K562 (cell line): Measurements from ENCODE around the gene FUCA1. TPM values are rescaled to one million over a fixed set of nuclear protein-coding genes. Genes with fewer than 3 reads are reported as not detected.
"Not testable (repeated sequence)": the region's sequence is repeated elsewhere in the genome, so short reads cannot be mapped to it uniquely, and the experiment has no call there.

ENCODE experiments used
- ATAC-seq: fragments of 200-7000 bp; cut with Tn5 transposase; 3 replicates; pipeline ENCODE4 v1.9.1; 2020; ENCODE audit warnings: moderate library complexity
- BruUV-seq: library from RNA; stranded (reverse); fragments of 400-500 nt; replicated peaks from 2 replicates; lab custom pipeline; 2021; lab: Mats Ljungman, UMichigan
- CTCF ChIA-PET: fragments of 300-600 bp; formaldehyde crosslinking; extraction: SDS; loops from one replicate; lab custom pipeline; 2021; ENCODE audit warnings: low intra/inter-chr PET ratio; lab: Yijun Ruan, JAX
- POLR2A ChIA-PET: fragments of 300-600, 350-650 bp; sonication (Branson Sonifier 250); formaldehyde crosslinking; extraction: SDS; loops from one replicate; lab custom pipeline; 2021; ENCODE audit warnings: antibody characterized with exemption, inconsistent platforms; lab: Yijun Ruan, JAX
- DNase-seq, 4 experiments: peaks; one replicate each; pipeline versions ENCODE4 v3.0.0 to v3.0.0-alpha.2; 2011 to 2018; ENCODE audit warnings: low spot score in 3 of 4, mixed read lengths in 3 of 4; ENCODE audit errors: extremely low read depth in 1 of 4
- FAIRE-seq: peaks from 2 replicates; lab custom pipeline; 2011; peaks lifted over from hg19 to GRCh38; lab: Jason Lieb, UNC
- H2AFZ ChIP-seq: 2 replicates; pipeline ENCODE4 v1.6.0; 2011; ENCODE audit warnings: low read depth, low read length, control low read depth, inconsistent platforms
- H3K27ac ChIP-seq: fragments of 200-600 bp; 3 replicates; pipeline ENCODE4 v1.8.0; 2011; ENCODE audit warnings: low read depth, mild to moderate bottlenecking, control low read depth, inconsistent platforms, low read length, moderate library complexity, mixed read lengths; ENCODE audit errors: extremely low read depth
- H3K27me3 ChIP-seq, 2 experiments: fragments of 300-600 bp in 1 of 2; 2 replicates in 1 of 2; 3 replicates in 1 of 2; pipeline versions ENCODE4 v1.6.0 to v1.8.0; 2011; ENCODE audit warnings: inconsistent platforms in 2 of 2, low read length in 2 of 2, mild to moderate bottlenecking in 1 of 2, mixed read lengths in 1 of 2, moderate library complexity in 1 of 2; ENCODE audit not compliant: control insufficient read depth in 2 of 2, insufficient read depth in 2 of 2
- H3K36me3 ChIP-seq: fragments of 300-600 bp; 3 replicates; pipeline ENCODE4 v1.8.0; 2011; ENCODE audit warnings: mild to moderate bottlenecking, low read length, inconsistent platforms; ENCODE audit not compliant: control insufficient read depth, insufficient read depth
- H3K4me1 ChIP-seq, 2 experiments: fragments of 200-600 bp in 1 of 2; replicated peaks in 1 of 2; 2 replicates in 1 of 2; 3 replicates in 1 of 2; pipeline versions ENCODE4 v1.5.1 to v1.8.0; 2011; ENCODE audit warnings: inconsistent platforms in 2 of 2, low read length in 2 of 2, mild to moderate bottlenecking in 1 of 2, mixed read lengths in 1 of 2, moderate library complexity in 1 of 2; ENCODE audit not compliant: control insufficient read depth in 2 of 2, insufficient read depth in 2 of 2
- H3K4me2 ChIP-seq: 2 replicates; pipeline ENCODE4 v1.6.1; 2011; ENCODE audit warnings: low read length, control low read depth, inconsistent platforms, mixed read lengths; ENCODE audit not compliant: insufficient read depth
- H3K4me3 ChIP-seq: fragments of 200-600 bp; sonication (generic), shearing (Covaris generic); 2 replicates; pipeline ENCODE4 v1.5.1; 2016; ENCODE audit warnings: control low read depth, inconsistent platforms
- H3K79me2 ChIP-seq: fragments of 200-600 bp; 3 replicates; pipeline ENCODE4 v1.8.0; 2011; ENCODE audit warnings: low read length, inconsistent platforms; ENCODE audit not compliant: control insufficient read depth, insufficient read depth
- H3K9ac ChIP-seq, 2 experiments: 2 replicates each; pipeline versions ENCODE4 v1.6.0 to v1.6.1; 2011; ENCODE audit warnings: low read depth in 2 of 2, low read length in 2 of 2, control low read depth in 1 of 2, inconsistent platforms in 1 of 2, mild to moderate bottlenecking in 1 of 2, mixed read lengths in 1 of 2; ENCODE audit not compliant: insufficient read depth in 1 of 2
- H3K9me1 ChIP-seq: one replicate; pipeline ENCODE4 v1.6.0; 2011; ENCODE audit warnings: inconsistent platforms, mild to moderate bottlenecking, low read length, moderate library complexity; ENCODE audit not compliant: control insufficient read depth, insufficient read depth
- H3K9me3 ChIP-seq: replicated peaks from 2 replicates; pipeline ENCODE4 v1.5.1; 2011; ENCODE audit warnings: low read depth, low read length, inconsistent platforms; ENCODE audit not compliant: control insufficient read depth, insufficient read depth
- H4K20me1 ChIP-seq: replicated peaks from 2 replicates; pipeline ENCODE4 v1.6.1; 2011; ENCODE audit warnings: low read length, inconsistent platforms, mixed read lengths; ENCODE audit not compliant: control insufficient read depth, insufficient read depth
- BHLHE40 ChIP-seq: IDR thresholded peaks from 2 replicates; pipeline ENCODE4 v1.6.1; 2011; ENCODE audit warnings: low read length, improper control_type of control experiment
- NFYB ChIP-seq: IDR thresholded peaks from 2 replicates; pipeline ENCODE4 v1.6.1; 2011; ENCODE audit warnings: mild to moderate bottlenecking, moderate library complexity; ENCODE audit not compliant: insufficient read length; ENCODE audit errors: extremely low read depth
- RAD51 ChIP-seq: fragments of 450-650 bp; IDR thresholded peaks from 2 replicates; pipeline ENCODE4 v1.7.1; 2016; ENCODE audit warnings: low read depth, mild to moderate bottlenecking, borderline replicate concordance
- TOE1 ChIP-seq, 2 experiments: fragments of 450-650 bp in 1 of 2; sonication (generic) in 1 of 2; formaldehyde crosslinking in 1 of 2; IDR thresholded peaks; 2 replicates each; pipeline versions ENCODE4 v1.7.1 to v1.8.0; 2016 to 2022; ENCODE audit warnings: borderline replicate concordance in 2 of 2, mild to moderate bottlenecking in 2 of 2, antibody characterized with exemption in 1 of 2, inconsistent platforms in 1 of 2, low read depth in 1 of 2, missing genetic modification reagents in 1 of 2, moderate library complexity in 1 of 2
- whole genome bisulfite sequencing: fragments of 100-300 bp; shearing (Covaris generic); methylation state at CpG from one replicate; pipeline ENCODE4 v1.1.6; 2016; ENCODE audit warnings: low coverage, mixed read lengths; ENCODE audit not compliant: insufficient coverage; ENCODE audit errors: missing lambda C conversion rate; 5-methylcytosine and 5-hydroxymethylcytosine counted together
- in situ Hi-C: fragments of 300-500 bp; cut with MboI; formaldehyde crosslinking; loops from 4 replicates; pipeline ENCODE4 v1.15.0; 2018; ENCODE audit warnings: inconsistent platforms, mixed read lengths
- intact Hi-C: fragments of 100-400 bp; cut with micrococcal nuclease; formaldehyde crosslinking; loops from 2 replicates; pipeline ENCODE4 v1.14.2; 2022
- polyA plus RNA-seq, 8 experiments: library from polyadenylated mRNA; depleted of rRNA in 4 of 8; stranded (reverse) in 5 of 8; unstranded in 3 of 8; fragments of >200 nt; fragmentation: Nextera tagmentation in 2 of 8; fragmentation: Illumina TruSeq in 1 of 8; extraction: Ambion mirVana in 2 of 8; extraction: Trizol in 1 of 8; gene quantifications; 2 replicates each; pipeline versions ENCODE4 v1.2.1 to v1.2.3, GENCODE V29; 2011 to 2014; ENCODE audit warnings: inconsistent platforms in 1 of 8, missing spikeins in 1 of 8
- total RNA-seq, 7 experiments: library from RNA; depleted of rRNA in 6 of 7; stranded (reverse); fragments of >200 nt in 6 of 7; fragmentation: Illumina TruSeq in 2 of 7; extraction: Trizol in 2 of 7; gene quantifications; 2 replicates each; pipeline versions ENCODE4 v1.2.1 to v1.2.3, GENCODE V29; 2011 to 2021; ENCODE audit warnings: low replicate concordance in 1 of 7
- TF ChIP-seq, protein P1 (sequence below): IDR thresholded peaks from 2 replicates; pipeline ENCODE4 v1.6.1; 2016; ENCODE audit warnings: missing genetic modification characterization, missing compliant biosample characterization

The FUCA1 gene
- total and polyA plus RNA-seq, 9 of the 15 experiments (the other 6 are each of a cell fraction or from before 2014, with no cell fraction given), result 7.0 to 20.5 (median 13.5) TPM

DNA sequence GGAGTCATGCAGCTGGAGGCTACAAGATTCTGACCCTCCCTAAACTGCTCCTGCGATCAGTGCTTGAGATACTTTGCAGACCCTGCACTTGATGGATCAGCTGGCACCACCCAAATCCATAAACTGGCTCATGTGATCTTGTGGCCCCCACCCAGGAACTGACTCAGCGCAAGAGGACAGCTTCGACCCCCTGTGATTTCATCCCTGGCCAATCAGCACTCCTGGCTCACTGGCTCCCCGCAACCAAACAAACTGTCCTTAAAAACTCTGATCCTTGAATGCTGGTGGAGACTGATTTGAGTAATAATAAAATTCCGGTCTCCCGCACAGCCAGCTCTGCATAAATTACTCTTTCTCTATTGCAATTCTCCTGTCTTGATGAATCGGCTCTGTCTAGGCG lies 31.9 kb upstream of the FUCA1 start:
- FAIRE-seq (peak; percentile 15), DNase-seq (peak in 1 of 4 experiments; percentile 40)
- H3K9me3 ChIP-seq; BruUV-seq; POLR2A ChIA-PET; H3K36me3 ChIP-seq; H3K9ac ChIP-seq; H3K9me1 ChIP-seq; H3K4me3 ChIP-seq; in situ Hi-C loops; H4K20me1 ChIP-seq; H3K79me2 ChIP-seq; H3K27ac ChIP-seq; intact Hi-C loops; CTCF ChIA-PET; H3K4me1 ChIP-seq; ATAC-seq; TF ChIP-seq TOE1 (CRISPR knock-in tag; IDR thresholded peaks at IDR 0.05; ENCODE audit: borderline replicate concordance, low read depth): not testable (repeated sequence)
- H3K4me2 ChIP-seq, result peak overlapping the region; percentile 30; the same call in 1 of the 2 replicates
- 0 out of 2 replicates have a peak overlapping the region, but pooled peaks have one; percentile 19 for H2AFZ ChIP-seq
- 17% methylated on average over 8 of the region's 8 CpGs for WGBS
- peak; percentile 64; the same call in 1 of the 2 replicates for TF ChIP-seq TOE1 (IDR thresholded peaks at IDR 0.05; ENCODE audit: borderline replicate concordance)
- TF ChIP-seq RAD51, result peak; percentile 44; the same call in 1 of the 2 replicates
- TF ChIP-seq BHLHE40, result 0 out of 2 replicates have a peak, but pooled peaks have one; percentile 26
- TF ChIP-seq, protein P1, sequence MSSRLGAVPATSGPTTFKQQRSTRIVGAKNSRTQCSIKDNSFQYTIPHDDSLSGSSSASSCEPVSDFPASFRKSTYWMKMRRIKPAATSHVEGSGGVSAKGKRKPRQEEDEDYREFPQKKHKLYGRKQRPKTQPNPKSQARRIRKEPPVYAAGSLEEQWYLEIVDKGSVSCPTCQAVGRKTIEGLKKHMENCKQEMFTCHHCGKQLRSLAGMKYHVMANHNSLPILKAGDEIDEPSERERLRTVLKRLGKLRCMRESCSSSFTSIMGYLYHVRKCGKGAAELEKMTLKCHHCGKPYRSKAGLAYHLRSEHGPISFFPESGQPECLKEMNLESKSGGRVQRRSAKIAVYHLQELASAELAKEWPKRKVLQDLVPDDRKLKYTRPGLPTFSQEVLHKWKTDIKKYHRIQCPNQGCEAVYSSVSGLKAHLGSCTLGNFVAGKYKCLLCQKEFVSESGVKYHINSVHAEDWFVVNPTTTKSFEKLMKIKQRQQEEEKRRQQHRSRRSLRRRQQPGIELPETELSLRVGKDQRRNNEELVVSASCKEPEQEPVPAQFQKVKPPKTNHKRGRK (tag), result 0 out of 2 replicates have a peak, but pooled peaks have one; percentile 71
- peak; percentile 27 for TF ChIP-seq NFYB
- peaks cover 4 to 21% of the 10 kb centered on the region in 2 experiments; a peak in 4 of 5 replicates for H3K27me3 ChIP-seq
